Glutamatergic neuron (in vitro differentiated cells): ENCODE measurements around the gene ZNF770. TPM values are rescaled to one million over a fixed set of nuclear protein-coding genes. Genes with fewer than 3 reads are reported as not detected.
"Not testable (repeated sequence)": the region's sequence is repeated elsewhere in the genome, so short reads cannot be mapped to it uniquely, and the experiment has no call there.

ENCODE experiments used
- DNase-seq: peaks from one replicate; pipeline ENCODE4 v3.0.0; 2022
- H3K27ac Mint-ChIP-seq: one replicate; pipeline ENCODE4 v1.8.0; 2020; ENCODE audit warnings: mild to moderate bottlenecking, mixed read lengths, inconsistent platforms; ENCODE audit not compliant: unreplicated experiment
- H3K27me3 Mint-ChIP-seq: one replicate; pipeline ENCODE4 v1.8.0; 2020; ENCODE audit warnings: mild to moderate bottlenecking, moderate library complexity, mixed read lengths, inconsistent platforms; ENCODE audit not compliant: unreplicated experiment
- H3K36me3 Mint-ChIP-seq: one replicate; pipeline ENCODE4 v1.8.0; 2020; ENCODE audit warnings: mild to moderate bottlenecking, mixed read lengths, inconsistent platforms; ENCODE audit not compliant: unreplicated experiment
- H3K4me1 Mint-ChIP-seq: one replicate; pipeline ENCODE4 v1.8.0; 2020; ENCODE audit warnings: mild to moderate bottlenecking, low read depth, mixed read lengths, inconsistent platforms; ENCODE audit not compliant: unreplicated experiment
- H3K4me3 Mint-ChIP-seq: one replicate; pipeline ENCODE4 v1.8.0; 2020; ENCODE audit warnings: mild to moderate bottlenecking, mixed read lengths, inconsistent platforms; ENCODE audit not compliant: unreplicated experiment
- H3K9me3 Mint-ChIP-seq: one replicate; pipeline ENCODE4 v1.8.0; 2020; ENCODE audit warnings: mild to moderate bottlenecking, moderate library complexity, mixed read lengths, inconsistent platforms; ENCODE audit not compliant: unreplicated experiment
- total RNA-seq: library from RNA; stranded (reverse); fragmentation: NEBNext Ultra II Directional; extraction: Animal tissue kit (Norgen Biotek cat#: 25700); gene quantifications from one replicate; pipeline ENCODE4 v1.2.1, GENCODE V29; 2021; ENCODE audit not compliant: unreplicated experiment
- TF ChIP-seq, protein P1 (sequence below): fragments of 200-600 bp; sonication (generic); IDR thresholded peaks from one replicate; pipeline ENCODE4 v1.5.0; 2021; ENCODE audit not compliant: partially characterized antibody, unreplicated experiment

Gene ZNF770
- total RNA-seq, 1 donor from 2014 or later, result 39.3 TPM

DNA sequence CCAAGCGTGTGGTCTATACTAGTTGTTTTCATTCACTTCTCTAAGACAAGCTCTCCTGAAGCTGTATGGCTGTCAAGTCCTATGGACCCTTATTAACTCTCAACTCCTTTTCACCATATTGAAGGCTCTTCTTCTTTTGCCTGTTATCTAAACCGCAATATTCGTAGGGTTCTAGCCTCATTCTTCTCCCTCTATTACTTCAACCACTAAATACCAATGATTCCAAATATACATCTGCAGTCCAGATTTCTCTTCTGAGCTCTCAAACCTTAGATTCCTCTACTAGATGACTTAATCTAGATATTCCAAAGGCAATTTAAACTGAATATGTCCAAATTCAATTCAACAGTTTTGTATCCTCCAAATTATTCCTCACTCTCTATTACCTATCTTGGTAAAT is 43.2 kb downstream of the ZNF770 start:
- H3K4me1 Mint-ChIP-seq, result peaks cover 1% of the 10 kb centered on the region
- TF ChIP-seq, protein P1, sequence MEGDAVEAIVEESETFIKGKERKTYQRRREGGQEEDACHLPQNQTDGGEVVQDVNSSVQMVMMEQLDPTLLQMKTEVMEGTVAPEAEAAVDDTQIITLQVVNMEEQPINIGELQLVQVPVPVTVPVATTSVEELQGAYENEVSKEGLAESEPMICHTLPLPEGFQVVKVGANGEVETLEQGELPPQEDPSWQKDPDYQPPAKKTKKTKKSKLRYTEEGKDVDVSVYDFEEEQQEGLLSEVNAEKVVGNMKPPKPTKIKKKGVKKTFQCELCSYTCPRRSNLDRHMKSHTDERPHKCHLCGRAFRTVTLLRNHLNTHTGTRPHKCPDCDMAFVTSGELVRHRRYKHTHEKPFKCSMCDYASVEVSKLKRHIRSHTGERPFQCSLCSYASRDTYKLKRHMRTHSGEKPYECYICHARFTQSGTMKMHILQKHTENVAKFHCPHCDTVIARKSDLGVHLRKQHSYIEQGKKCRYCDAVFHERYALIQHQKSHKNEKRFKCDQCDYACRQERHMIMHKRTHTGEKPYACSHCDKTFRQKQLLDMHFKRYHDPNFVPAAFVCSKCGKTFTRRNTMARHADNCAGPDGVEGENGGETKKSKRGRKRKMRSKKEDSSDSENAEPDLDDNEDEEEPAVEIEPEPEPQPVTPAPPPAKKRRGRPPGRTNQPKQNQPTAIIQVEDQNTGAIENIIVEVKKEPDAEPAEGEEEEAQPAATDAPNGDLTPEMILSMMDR, result no peak
- DNase-seq, result no peak
- H3K27me3 Mint-ChIP-seq, result no peaks in the 10 kb centered on the region
- H3K27ac Mint-ChIP-seq, result no peak overlapping the region
- H3K4me3 Mint-ChIP-seq, result no peak overlapping the region
- H3K9me3 Mint-ChIP-seq, result no peaks in the 10 kb centered on the region
- H3K36me3 Mint-ChIP-seq, result peaks cover 7% of the 10 kb centered on the region

GRCh38 chr15:34943711-34944110 is 44.4 kb downstream of the ZNF770 start:
- no peaks in the 10 kb centered on the region for H3K9me3 Mint-ChIP-seq
- H3K27ac Mint-ChIP-seq, result no peak overlapping the region
- H3K4me1 Mint-ChIP-seq, result peaks cover 1% of the 10 kb centered on the region
- H3K36me3 Mint-ChIP-seq, result peaks cover 7% of the 10 kb centered on the region
- TF ChIP-seq, protein P1, result no peak
- no peaks in the 10 kb centered on the region for H3K27me3 Mint-ChIP-seq
- DNase-seq, result no peak
- H3K4me3 Mint-ChIP-seq, result no peak overlapping the region

- not testable (repeated sequence) for DNase-seq, H3K9me3 Mint-ChIP-seq, H3K4me1 Mint-ChIP-seq, H3K27ac Mint-ChIP-seq, H3K36me3 Mint-ChIP-seq, H3K27me3 Mint-ChIP-seq, H3K4me3 Mint-ChIP-seq
Observed at GRCh38 chr15:34943264-34943663, 44.8 kb downstream of the ZNF770 start.

GRCh38 chr15:34942363-34942762 is 45.7 kb downstream of the ZNF770 start:
- H3K27ac Mint-ChIP-seq, result no peak overlapping the region
- H3K4me3 Mint-ChIP-seq, result no peak overlapping the region

GRCh38 chr15:34941831-34942230 is 46.3 kb downstream of the ZNF770 start:
- no peaks in the 10 kb centered on the region for H3K36me3 Mint-ChIP-seq
- no peaks in the 10 kb centered on the region for H3K4me1 Mint-ChIP-seq
- H3K27me3 Mint-ChIP-seq, result no peaks in the 10 kb centered on the region
- no peak overlapping the region for H3K27ac Mint-ChIP-seq
- TF ChIP-seq, protein P1, result no peak
- DNase-seq, result no peak
- no peaks in the 10 kb centered on the region for H3K9me3 Mint-ChIP-seq
- no peak overlapping the region for H3K4me3 Mint-ChIP-seq

More at GRCh38 chr15:34942363-34942762, 45.7 kb downstream of the ZNF770 start:
- Mint-ChIP-seq H3K4me1 (peaks cover under 1% of the 10 kb centered on the region), H3K9me3 (no peaks in the 10 kb centered on the region), H3K36me3 (peaks cover 1% of the 10 kb centered on the region), H3K27me3 (no peaks in the 10 kb centered on the region)
- TF ChIP-seq, protein P1, result no peak
- DNase-seq, result no peak
